Measurements from ENCODE around the gene SULT1C2. TPM values are rescaled to one million over a fixed set of nuclear protein-coding genes. Genes with fewer than 3 reads are reported as not detected.

The SULT1C2 gene
- total RNA-seq, 1 donor from 2014 or later: 0.23 TPM

- H3K4me3 Mint-ChIP-seq (ENCODE audit: unreplicated experiment): no peak overlapping the region
- Histone ChIP-seq H3K27me3 (ENCODE audit: insufficient read depth, low read length) (no peaks in the 10 kb centered on the region), H2AFZ (ENCODE audit: low read depth, low read length) (no peak overlapping the region), H3K4me1 (ENCODE audit: insufficient read depth, low read length) (no peaks in the 10 kb centered on the region), H3K4me2 (ENCODE audit: low read length) (no peak overlapping the region), H4K20me1 (ENCODE audit: insufficient read depth, low read length) (no peaks in the 10 kb centered on the region), H3K9ac (ENCODE audit: low read length) (no peak overlapping the region), H3K9me3 (ENCODE audit: insufficient read depth, low read depth, low read length) (no peaks in the 10 kb centered on the region), H3K27ac (ENCODE audit: low read depth, low read length) (no peak overlapping the region), H3K4me3 (ENCODE audit: insufficient read depth, low read depth, low read length) (no peak overlapping the region), H3K36me3 (ENCODE audit: insufficient read depth, low read length) (no peaks in the 10 kb centered on the region), H3K79me2 (ENCODE audit: insufficient read depth, low read length) (no peaks in the 10 kb centered on the region)
- peaks cover 7% of the 10 kb centered on the region for H3K27me3 Mint-ChIP-seq (ENCODE audit: low read depth, unreplicated experiment)
- TF ChIP-seq CTCF (IDR thresholded peaks at IDR 0.05; ENCODE audit: insufficient read depth, low read depth, low read length) (no peak), EZH2 (IDR thresholded peaks at IDR 0.05; ENCODE audit: insufficient read depth, low read length) (no peak)
- peaks cover 6% of the 10 kb centered on the region for H3K9me3 Mint-ChIP-seq (ENCODE audit: unreplicated experiment)
- DNase-seq (ENCODE audit: low read depth) (no peak), FAIRE-seq (no peak)
- H3K36me3 Mint-ChIP-seq (ENCODE audit: low read depth, unreplicated experiment): no peaks in the 10 kb centered on the region
- H3K27ac Mint-ChIP-seq (ENCODE audit: unreplicated experiment): no peak overlapping the region
- peaks cover 4% of the 10 kb centered on the region for H3K4me1 Mint-ChIP-seq (ENCODE audit: low read depth, unreplicated experiment)
Measured at GRCh38 chr2:108309903-108310302, 21.2 kb downstream of the SULT1C2 start.

- Histone ChIP-seq H3K27me3 (ENCODE audit: insufficient read depth, low read length) (no peaks in the 10 kb centered on the region), H3K4me1 (ENCODE audit: insufficient read depth, low read length) (peaks cover 4% of the 10 kb centered on the region), H2AFZ (ENCODE audit: low read depth, low read length) (no peak overlapping the region), H3K79me2 (ENCODE audit: insufficient read depth, low read length) (no peaks in the 10 kb centered on the region), H3K36me3 (ENCODE audit: insufficient read depth, low read length) (no peaks in the 10 kb centered on the region), H3K9me3 (ENCODE audit: insufficient read depth, low read depth, low read length) (no peaks in the 10 kb centered on the region), H4K20me1 (ENCODE audit: insufficient read depth, low read length) (no peaks in the 10 kb centered on the region), H3K4me3 (ENCODE audit: insufficient read depth, low read depth, low read length) (no peak overlapping the region), H3K27ac (ENCODE audit: low read depth, low read length) (no peak overlapping the region), H3K9ac (ENCODE audit: low read length) (no peak overlapping the region), H3K4me2 (ENCODE audit: low read length) (no peak overlapping the region)
- no peak overlapping the region for H3K4me3 Mint-ChIP-seq (ENCODE audit: unreplicated experiment)
- DNase-seq (ENCODE audit: low read depth): no peak
- FAIRE-seq: no peak
- H3K36me3 Mint-ChIP-seq (ENCODE audit: low read depth, unreplicated experiment): no peaks in the 10 kb centered on the region
- peaks cover 19% of the 10 kb centered on the region for H3K4me1 Mint-ChIP-seq (ENCODE audit: low read depth, unreplicated experiment)
- TF ChIP-seq EZH2 (IDR thresholded peaks at IDR 0.05; ENCODE audit: insufficient read depth, low read length): no peak
- TF ChIP-seq CTCF (IDR thresholded peaks at IDR 0.05; ENCODE audit: insufficient read depth, low read depth, low read length): no peak
- H3K9me3 Mint-ChIP-seq (ENCODE audit: unreplicated experiment): peaks cover 2% of the 10 kb centered on the region
- H3K27me3 Mint-ChIP-seq (ENCODE audit: low read depth, unreplicated experiment): peaks cover 4% of the 10 kb centered on the region
- H3K27ac Mint-ChIP-seq (ENCODE audit: unreplicated experiment): peak overlapping the region; percentile 62
Measured at GRCh38 chr2:108314586-108315296, 26.0 kb downstream of the SULT1C2 start.

GRCh38 chr2:108315444-108315934 is 26.8 kb downstream of the SULT1C2 start:
- H4K20me1 ChIP-seq (ENCODE audit: insufficient read depth, low read length): no peaks in the 10 kb centered on the region
- Mint-ChIP-seq H3K36me3 (ENCODE audit: low read depth, unreplicated experiment) (no peaks in the 10 kb centered on the region), H3K9me3 (ENCODE audit: unreplicated experiment) (peaks cover 2% of the 10 kb centered on the region), H3K4me1 (ENCODE audit: low read depth, unreplicated experiment) (peaks cover 19% of the 10 kb centered on the region), H3K27me3 (ENCODE audit: low read depth, unreplicated experiment) (peaks cover 4% of the 10 kb centered on the region), H3K4me3 (ENCODE audit: unreplicated experiment) (no peak overlapping the region), H3K27ac (ENCODE audit: unreplicated experiment) (peak overlapping the region; percentile 89)
- no peaks in the 10 kb centered on the region for H3K27me3 ChIP-seq (ENCODE audit: insufficient read depth, low read length)
- H3K9me3 ChIP-seq (ENCODE audit: insufficient read depth, low read depth, low read length): no peaks in the 10 kb centered on the region
- H2AFZ ChIP-seq (ENCODE audit: low read depth, low read length): no peak overlapping the region
- H3K79me2 ChIP-seq (ENCODE audit: insufficient read depth, low read length): no peaks in the 10 kb centered on the region
- DNase-seq (ENCODE audit: low read depth) (peak; percentile 45), FAIRE-seq (no peak)
- no peak overlapping the region for H3K9ac ChIP-seq (ENCODE audit: low read length)
- no peak overlapping the region for H3K27ac ChIP-seq (ENCODE audit: low read depth, low read length)
- no peak overlapping the region for H3K4me3 ChIP-seq (ENCODE audit: insufficient read depth, low read depth, low read length)
- TF ChIP-seq CTCF (IDR thresholded peaks at IDR 0.05; ENCODE audit: insufficient read depth, low read depth, low read length) (no peak), EZH2 (IDR thresholded peaks at IDR 0.05; ENCODE audit: insufficient read depth, low read length) (no peak)
- no peak overlapping the region for H3K4me2 ChIP-seq (ENCODE audit: low read length)
- peaks cover 4% of the 10 kb centered on the region for H3K4me1 ChIP-seq (ENCODE audit: insufficient read depth, low read length)
- no peaks in the 10 kb centered on the region for H3K36me3 ChIP-seq (ENCODE audit: insufficient read depth, low read length)

Data from astrocyte (in vitro differentiated cells and primary cell).